ENCODE data around the gene ABHD6. TPM values are rescaled to one million over a fixed set of nuclear protein-coding genes. Genes with fewer than 3 reads are reported as not detected.

Gene ABHD6
- total RNA-seq, 1 experiment from 2014 or later = 3.4 TPM

DNA sequence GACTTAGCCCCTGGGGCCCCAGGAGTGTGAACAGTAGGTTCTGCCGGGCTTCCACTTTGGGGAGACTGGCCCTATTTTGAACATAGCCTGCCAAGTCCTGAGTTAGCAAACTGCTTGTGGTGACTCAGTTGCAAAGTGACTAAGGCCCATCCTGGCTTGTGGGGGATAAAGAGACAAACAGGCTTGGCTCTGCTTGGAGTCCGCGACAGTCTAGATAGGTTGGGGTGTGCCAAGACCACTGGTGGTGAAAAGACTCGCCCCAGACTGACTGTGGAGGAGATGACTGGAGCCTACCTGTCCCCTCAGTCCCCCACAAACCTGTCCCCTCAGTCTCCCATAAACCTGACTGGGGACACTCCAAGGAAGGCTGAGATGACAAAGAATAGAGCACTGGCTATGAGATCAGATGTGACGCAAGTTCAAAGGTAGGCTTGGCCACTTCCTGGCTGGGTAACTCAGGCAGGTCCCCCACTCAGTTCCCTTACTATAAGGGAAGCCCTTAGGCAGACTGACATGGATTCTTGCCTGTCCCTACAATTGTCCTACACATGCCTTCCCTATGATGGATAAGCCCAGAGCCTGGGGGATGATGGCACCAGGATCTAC lies 31.1 kb upstream of the ABHD6 start:
- Mint-ChIP-seq H3K4me3 (ENCODE audit: unreplicated experiment) (no peak overlapping the region), H3K27me3 (ENCODE audit: insufficient read depth, unreplicated experiment) (peaks cover 24% of the 10 kb centered on the region), H3K36me3 (ENCODE audit: insufficient read depth, unreplicated experiment) (no peaks in the 10 kb centered on the region), H3K4me1 (ENCODE audit: insufficient read depth, unreplicated experiment) (no peaks in the 10 kb centered on the region), H3K27ac (ENCODE audit: low read depth, unreplicated experiment) (no peak overlapping the region), H3K9me3 (ENCODE audit: unreplicated experiment) (no peaks in the 10 kb centered on the region)
- ChIA-PET CTCF (interaction anchor here (0.7 to 2.6 kb wide), 7 partner anchors 12 to 1565 kb away, joined by 3 to 23 read pairs (median 6); partner anchors contain the start of genes HTD2 and RPP14), POLR2A (interaction anchor here (0.6 to 1.2 kb wide), 3 partner anchors 23 to 48 kb away, joined by 3 read pairs; no protein-coding TSS in a partner anchor)
- intact Hi-C loops (cut with micrococcal nuclease) = no loop called here
- no peak for TF ChIP-seq CTCF (IDR thresholded peaks at IDR 0.05; ENCODE audit: unreplicated experiment)
- peak; percentile 64 for DNase-seq (ENCODE audit: unreplicated experiment)
- BruUV-seq (replicated peaks) = no TSS peak

GRCh38 chr3:58207954-58208353 lies 29.6 kb upstream of the ABHD6 start:
- Mint-ChIP-seq H3K4me1 (ENCODE audit: insufficient read depth, unreplicated experiment) (no peaks in the 10 kb centered on the region), H3K4me3 (ENCODE audit: unreplicated experiment) (no peak overlapping the region), H3K27ac (ENCODE audit: low read depth, unreplicated experiment) (no peak overlapping the region), H3K27me3 (ENCODE audit: insufficient read depth, unreplicated experiment) (peaks cover 21% of the 10 kb centered on the region), H3K9me3 (ENCODE audit: unreplicated experiment) (no peaks in the 10 kb centered on the region), H3K36me3 (ENCODE audit: insufficient read depth, unreplicated experiment) (no peaks in the 10 kb centered on the region)
- CTCF ChIA-PET = interaction anchor here (0.5 to 2.6 kb wide), 11 partner anchors 8 to 253 kb away, joined by 3 to 23 read pairs (median 3); partner anchors contain the start of genes HTD2 and RPP14
- TF ChIP-seq CTCF (IDR thresholded peaks at IDR 0.05; ENCODE audit: unreplicated experiment) = no peak
- POLR2A ChIA-PET = interaction anchor here (0.9 to 1.3 kb wide), 3 partner anchors 14 to 32 kb away, joined by 3 to 6 read pairs (median 4); no protein-coding TSS in a partner anchor
- DNase-seq (ENCODE audit: unreplicated experiment) = no peak
- intact Hi-C loops (cut with micrococcal nuclease) = no loop called here
- BruUV-seq (replicated peaks) = no TSS peak

GRCh38 chr3:58209933-58210332 lies 27.7 kb upstream of the ABHD6 start:
- DNase-seq (ENCODE audit: unreplicated experiment) = no peak

More at GRCh38 chr3:58209933-58210332, 27.7 kb upstream of the ABHD6 start:
- ChIA-PET POLR2A (no interaction called here), CTCF (interaction anchor here (0.6 kb wide), 1 partner anchor 10 kb away, joined by 3 read pairs; no protein-coding TSS in a partner anchor)
- no TSS peak for BruUV-seq (replicated peaks)
- no peak for TF ChIP-seq CTCF (IDR thresholded peaks at IDR 0.05; ENCODE audit: unreplicated experiment)
- no peaks in the 10 kb centered on the region for H3K9me3 Mint-ChIP-seq (ENCODE audit: unreplicated experiment)
- intact Hi-C loops (cut with micrococcal nuclease) = no loop called here
- no peaks in the 10 kb centered on the region for H3K36me3 Mint-ChIP-seq (ENCODE audit: insufficient read depth, unreplicated experiment)
- H3K4me1 Mint-ChIP-seq (ENCODE audit: insufficient read depth, unreplicated experiment) = peaks cover 10% of the 10 kb centered on the region
- H3K27ac Mint-ChIP-seq (ENCODE audit: low read depth, unreplicated experiment) = no peak overlapping the region
- no peak overlapping the region for H3K4me3 Mint-ChIP-seq (ENCODE audit: unreplicated experiment)
- H3K27me3 Mint-ChIP-seq (ENCODE audit: insufficient read depth, unreplicated experiment) = peaks cover 13% of the 10 kb centered on the region

All from MCF 10A (cell line).